Right lobe of liver (tissue), 4 donors: ENCODE measurements around the gene DUSP12.

Experiments
- CTCF ChIP-seq, 4 donors: fragments of 200-600 bp in 3 of 4; fragments of 450-650 bp in 1 of 4; IDR thresholded peaks; one replicate each; pipeline versions ENCODE4 v1.5.1 to v1.8.0; 2016 to 2022; ENCODE audit warnings: antibody characterized with exemption in 4 of 4, mild to moderate bottlenecking in 2 of 4
- POLR2A ChIP-seq: fragments of 450-650 bp; IDR thresholded peaks from one replicate; pipeline ENCODE4 v1.6.1; 2017; ENCODE audit warnings: antibody characterized with exemption, mild to moderate bottlenecking
- donor health status: DM: no; HTN: no; CAD: no.
- donor health status: DM: no; HTN: no; CAD: no.
- donor health status: DM: no; HTN: yes; CAD: no.

- peak; percentile 55 to 57 (median 56) for TF ChIP-seq CTCF (IDR thresholded peaks at IDR 0.05)
- no peak for TF ChIP-seq POLR2A
Measured at GRCh38 chr1:161792740-161793139, 43.2 kb downstream of the DUSP12 start.
